OCI-LY7 (cell line): ENCODE data around the gene IGFBP6. TPM values are rescaled to one million over a fixed set of nuclear protein-coding genes. Genes with fewer than 3 reads are reported as not detected.

Experiments
- BruUV-seq: library from RNA; stranded (reverse); fragments of 400-500 nt; replicated peaks from 2 replicates; lab custom pipeline; 2021; lab: Mats Ljungman, UMichigan
- CTCF ChIA-PET: fragments of 300-600 bp; sonication (Branson Sonifier 250); formaldehyde crosslinking; loops from one replicate; lab custom pipeline; 2022; ENCODE audit warnings: antibody characterized with exemption; ENCODE audit not compliant: unreplicated experiment; lab: Charles Lee
- POLR2A ChIA-PET: fragments of 300-600 bp; sonication (Branson Sonifier 250); formaldehyde crosslinking; loops from one replicate; lab custom pipeline; 2022; ENCODE audit warnings: antibody characterized with exemption; lab: Charles Lee
- DNase-seq: peaks from one replicate; pipeline ENCODE4 v3.0.0-alpha.2; 2015; ENCODE audit warnings: low spot score
- H2AFZ ChIP-seq: fragments of 200-600 bp; sonication (generic), shearing (Covaris generic); 2 replicates; pipeline ENCODE4 v1.6.1; 2014; ENCODE audit warnings: mild to moderate bottlenecking, antibody characterized with exemption, low read length, moderate library complexity
- H3K27ac ChIP-seq: fragments of 200-600 bp; sonication (generic); 2 replicates; pipeline ENCODE4 v1.5.1; 2014; ENCODE audit warnings: mixed run types, low read depth, mild to moderate bottlenecking, moderate library complexity, low read length, inconsistent platforms; ENCODE audit not compliant: poor library complexity, severe bottlenecking
- H3K36me3 ChIP-seq: fragments of 200-600 bp; sonication (generic); 2 replicates; pipeline ENCODE4 v1.6.1; 2014; ENCODE audit warnings: mild to moderate bottlenecking, antibody characterized with exemption, low read length, moderate library complexity, mixed read lengths; ENCODE audit not compliant: insufficient read depth
- H3K4me1 ChIP-seq: fragments of 200-600 bp; sonication (generic); 2 replicates; pipeline ENCODE4 v1.5.1; 2014; ENCODE audit warnings: mild to moderate bottlenecking, low read length; ENCODE audit not compliant: insufficient read depth, poor library complexity, severe bottlenecking
- H3K4me2 ChIP-seq: fragments of 200-600 bp; sonication (generic); 2 replicates; pipeline ENCODE4 v1.6.1; 2014; ENCODE audit warnings: mild to moderate bottlenecking, low read length
- H3K4me3 ChIP-seq: fragments of 200-600 bp; sonication (generic); 2 replicates; pipeline ENCODE4 v1.5.1; 2014; ENCODE audit warnings: mild to moderate bottlenecking, low read depth, low read length; ENCODE audit not compliant: poor library complexity, severe bottlenecking
- H3K79me2 ChIP-seq: fragments of 200-600 bp; sonication (generic); 2 replicates; pipeline ENCODE4 v1.6.1; 2016; ENCODE audit warnings: low read depth, mild to moderate bottlenecking, low read length, moderate library complexity, mixed read lengths; ENCODE audit not compliant: insufficient read depth
- H3K9me2 ChIP-seq: fragments of 200-600 bp; sonication (generic); 2 replicates; pipeline ENCODE4 v1.6.1; 2016; ENCODE audit warnings: mild to moderate bottlenecking, low read length, mixed read lengths; ENCODE audit not compliant: insufficient read depth
- H3K9me3 ChIP-seq: fragments of 200-600 bp; sonication (generic); 2 replicates; pipeline ENCODE4 v1.6.1; 2014; ENCODE audit warnings: mild to moderate bottlenecking, mixed run types, low read length, mixed read lengths
- H4K20me1 ChIP-seq: fragments of 200-600 bp; sonication (generic); 2 replicates; pipeline ENCODE4 v1.6.1; 2014; ENCODE audit warnings: mild to moderate bottlenecking, antibody characterized with exemption, low read length, moderate library complexity, mixed read lengths; ENCODE audit not compliant: insufficient read depth
- EZH2phosphoT487 ChIP-seq: fragments of 200-600 bp; sonication (generic); IDR thresholded peaks from 2 replicates; pipeline ENCODE4 v1.6.1; 2018; ENCODE audit warnings: low read depth, borderline replicate concordance, mild to moderate bottlenecking, mixed run types, antibody characterized with exemption, low read length, moderate library complexity, mixed read lengths
- intact Hi-C: fragments of 100-400 bp; cut with micrococcal nuclease; formaldehyde crosslinking; loops from one replicate; pipeline ENCODE4 v1.10.0; 2022; ENCODE audit not compliant: unreplicated experiment
- total RNA-seq, 2 experiments: library from RNA; depleted of rRNA in 1 of 2; stranded (reverse); fragments of >200 nt in 1 of 2; shearing (Covaris generic) in 1 of 2; gene quantifications; 2 replicates each; pipeline ENCODE4 v1.2.3, GENCODE V29; 2014 to 2022
- TF ChIP-seq, protein P1 (sequence below): fragments of 200-600 bp; sonication (generic); conservative IDR thresholded peaks from 2 replicates; pipeline ENCODE4 v1.5.1; 2014; ENCODE audit warnings: mild to moderate bottlenecking, antibody characterized with exemption, low read length, moderate library complexity, mixed read lengths

IGFBP6 gene
- total RNA-seq, 2 experiments from 2014 or later = 2.9 TPM; not detected in 1

DNA sequence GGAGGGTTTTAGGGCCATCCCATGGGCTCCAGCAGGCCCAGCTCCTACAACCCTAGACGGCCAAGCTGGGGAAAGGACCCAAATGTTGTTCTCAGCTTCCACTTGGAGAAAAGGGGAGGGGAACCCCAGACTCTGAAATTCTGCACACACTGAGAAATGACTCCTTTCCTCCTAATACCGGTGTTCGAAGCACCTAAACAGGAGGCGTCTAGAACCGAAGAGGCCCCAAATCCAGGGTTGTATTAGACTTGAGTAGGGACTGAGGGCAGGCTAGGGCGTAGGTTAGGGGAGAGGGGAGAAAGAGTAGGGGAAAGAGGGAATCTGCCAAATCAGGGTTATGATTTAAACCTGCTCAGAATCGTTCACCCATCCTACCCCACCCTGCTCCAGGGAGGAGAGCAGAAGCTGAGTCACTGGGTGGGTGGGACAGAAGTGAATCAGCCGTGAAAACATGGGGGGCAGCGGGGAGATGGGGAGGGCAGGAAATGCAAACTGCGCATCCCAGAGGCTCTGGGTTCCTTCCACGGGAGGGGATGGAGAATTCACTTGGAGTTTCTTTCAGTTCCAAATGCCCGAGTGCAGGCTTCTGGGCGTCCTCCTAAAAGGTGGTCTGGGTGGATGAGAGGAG is 1.0 kb downstream of the IGFBP6 start:
- H3K4me1 ChIP-seq = peaks cover 32% of the 10 kb centered on the region
- ChIA-PET POLR2A (interaction anchor here (1.2 to 1.5 kb wide), 4 partner anchors 19 to 51 kb away, joined by 3 to 5 read pairs (median 4); partner anchors contain the start of gene SPRYD3), CTCF (interaction anchor here (0.9 to 2.3 kb wide), 3 partner anchors 19 to 45 kb away, joined by 4 to 9 read pairs (median 4); partner anchors contain the start of gene SPRYD3)
- peak overlapping the region; percentile 62; the same call in 1 of the 2 replicates for H2AFZ ChIP-seq
- H3K4me3 ChIP-seq = peak overlapping the region; percentile 57
- H4K20me1 ChIP-seq = no peaks in the 10 kb centered on the region
- TF ChIP-seq EZH2phosphoT487 = no peak
- TF ChIP-seq, protein P1, sequence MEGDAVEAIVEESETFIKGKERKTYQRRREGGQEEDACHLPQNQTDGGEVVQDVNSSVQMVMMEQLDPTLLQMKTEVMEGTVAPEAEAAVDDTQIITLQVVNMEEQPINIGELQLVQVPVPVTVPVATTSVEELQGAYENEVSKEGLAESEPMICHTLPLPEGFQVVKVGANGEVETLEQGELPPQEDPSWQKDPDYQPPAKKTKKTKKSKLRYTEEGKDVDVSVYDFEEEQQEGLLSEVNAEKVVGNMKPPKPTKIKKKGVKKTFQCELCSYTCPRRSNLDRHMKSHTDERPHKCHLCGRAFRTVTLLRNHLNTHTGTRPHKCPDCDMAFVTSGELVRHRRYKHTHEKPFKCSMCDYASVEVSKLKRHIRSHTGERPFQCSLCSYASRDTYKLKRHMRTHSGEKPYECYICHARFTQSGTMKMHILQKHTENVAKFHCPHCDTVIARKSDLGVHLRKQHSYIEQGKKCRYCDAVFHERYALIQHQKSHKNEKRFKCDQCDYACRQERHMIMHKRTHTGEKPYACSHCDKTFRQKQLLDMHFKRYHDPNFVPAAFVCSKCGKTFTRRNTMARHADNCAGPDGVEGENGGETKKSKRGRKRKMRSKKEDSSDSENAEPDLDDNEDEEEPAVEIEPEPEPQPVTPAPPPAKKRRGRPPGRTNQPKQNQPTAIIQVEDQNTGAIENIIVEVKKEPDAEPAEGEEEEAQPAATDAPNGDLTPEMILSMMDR = no peak
- H3K9me2 ChIP-seq = no peaks in the 10 kb centered on the region
- H3K36me3 ChIP-seq = no peaks in the 10 kb centered on the region
- no TSS peak for BruUV-seq
- peak overlapping the region; percentile 68 for H3K4me2 ChIP-seq
- intact Hi-C loops = no loop called here
- no peaks in the 10 kb centered on the region for H3K9me3 ChIP-seq
- DNase-seq = no peak
- H3K27ac ChIP-seq = no peak overlapping the region
- no peaks in the 10 kb centered on the region for H3K79me2 ChIP-seq

DNA sequence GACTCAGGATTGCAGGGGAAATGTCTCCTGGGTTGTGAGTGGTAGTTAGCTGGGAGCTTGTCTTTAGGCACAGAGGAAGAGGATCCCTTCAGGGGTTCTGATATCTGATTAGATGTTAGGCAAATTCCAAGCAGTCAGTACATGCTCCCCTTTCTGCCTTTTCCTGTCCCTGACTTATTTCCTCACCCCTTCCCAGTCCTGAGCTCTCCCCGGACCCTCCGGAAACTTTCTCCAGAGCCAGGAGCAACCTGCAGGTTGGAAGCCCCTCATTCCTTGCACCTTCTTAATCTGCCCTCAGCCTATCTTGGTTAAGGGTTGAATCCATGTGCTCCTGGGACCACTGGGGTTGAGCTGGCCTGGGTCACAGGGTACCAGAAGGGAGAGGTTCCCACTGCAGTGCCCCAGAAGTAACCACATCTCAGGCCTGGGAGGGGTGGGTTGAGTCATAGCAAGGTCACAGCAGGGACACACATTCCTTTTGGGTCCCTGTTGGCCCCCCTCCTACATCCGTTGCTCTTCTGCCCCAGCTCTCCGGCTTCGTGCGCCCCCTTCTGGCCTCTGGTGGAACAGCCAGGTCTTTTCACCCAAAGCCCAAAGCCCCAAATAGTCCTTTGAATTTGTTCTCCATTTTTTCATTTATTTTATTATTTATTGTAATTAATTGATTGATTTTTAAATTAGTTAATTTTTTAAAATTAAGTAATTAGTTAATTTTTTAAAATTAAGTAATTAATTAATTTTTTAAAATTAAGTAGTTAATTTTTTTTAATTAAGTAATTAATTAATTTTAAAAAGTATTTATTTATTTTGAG is 1.8 kb downstream of the IGFBP6 start:
- DNase-seq = peak; percentile 77
- BruUV-seq = no TSS peak
- H3K9me3 ChIP-seq = no peaks in the 10 kb centered on the region
- ChIA-PET CTCF (interaction anchor here (1.3 to 2.3 kb wide), 2 partner anchors 20 to 33 kb away, joined by 4 to 9 read pairs; partner anchors contain the start of gene SPRYD3), POLR2A (interaction anchor here (1.4 to 1.5 kb wide), 2 partner anchors 20 to 33 kb away, joined by 3 to 5 read pairs; partner anchors contain the start of gene SPRYD3)
- H3K4me3 ChIP-seq = no peak overlapping the region
- H3K27ac ChIP-seq = no peak overlapping the region
- H3K4me1 ChIP-seq = peaks cover 40% of the 10 kb centered on the region
- H2AFZ ChIP-seq = no peak overlapping the region; the same call in 1 of the 2 replicates
- no peaks in the 10 kb centered on the region for H3K36me3 ChIP-seq
- no peaks in the 10 kb centered on the region for H4K20me1 ChIP-seq
- intact Hi-C loops = loop anchor here (1.0 kb wide), 1 partner anchor 33 kb away; no protein-coding TSS in a partner anchor
- H3K4me2 ChIP-seq = no peak overlapping the region
- TF ChIP-seq, protein P1 = peak; percentile 96
- no peak for TF ChIP-seq EZH2phosphoT487
- H3K9me2 ChIP-seq = no peaks in the 10 kb centered on the region
- H3K79me2 ChIP-seq = no peaks in the 10 kb centered on the region
